ENCODE data around the gene FHIT. TPM values are rescaled to one million over a fixed set of nuclear protein-coding genes. Genes with fewer than 3 reads are reported as not detected.

The FHIT gene
- total RNA-seq, 2 donors from 2014 or later = 2.9 to 12.2 TPM

DNA sequence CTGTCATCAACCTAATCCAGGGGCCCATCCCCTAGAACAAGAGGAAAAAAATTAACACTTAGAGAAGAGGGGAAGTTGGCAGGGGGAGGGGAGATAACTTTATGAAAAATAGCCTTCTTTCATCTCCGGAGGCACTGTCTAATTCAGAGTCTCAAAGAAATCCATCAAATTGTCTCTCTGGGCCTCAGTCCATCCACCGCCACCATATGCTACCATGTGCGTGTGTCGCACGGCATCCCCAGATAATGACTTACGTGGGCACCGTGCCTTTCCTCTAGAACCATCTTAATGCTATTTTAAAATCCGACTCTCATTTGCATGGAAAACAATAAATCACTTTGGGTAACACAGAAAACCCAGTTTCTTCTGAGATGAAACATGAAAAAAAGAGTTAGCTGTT is 619.7 kb downstream of the FHIT start:
- no peak for ATAC-seq (replicated peaks)
- Mint-ChIP-seq H3K9me3 (peaks cover 3% of the 10 kb centered on the region), H3K4me3 (no peak overlapping the region), H3K27ac (no peak overlapping the region), H3K36me3 (ENCODE audit: low read depth) (no peaks in the 10 kb centered on the region), H3K4me1 (no peaks in the 10 kb centered on the region), H3K27me3 (no peaks in the 10 kb centered on the region)

- Mint-ChIP-seq H3K4me1 (no peaks in the 10 kb centered on the region), H3K9me3 (peaks cover 3% of the 10 kb centered on the region), H3K4me3 (no peak overlapping the region), H3K27me3 (no peaks in the 10 kb centered on the region), H3K36me3 (ENCODE audit: low read depth) (no peaks in the 10 kb centered on the region), H3K27ac (no peak overlapping the region)
- no peak for ATAC-seq (replicated peaks)
These were observed 620.3 kb downstream of the FHIT start for GRCh38 chr3:60630953-60631352.

- Mint-ChIP-seq H3K4me1 (no peaks in the 10 kb centered on the region), H3K9me3 (peaks cover 3% of the 10 kb centered on the region), H3K36me3 (ENCODE audit: low read depth) (no peaks in the 10 kb centered on the region)
These were observed 621.4 kb downstream of the FHIT start for GRCh38 chr3:60629816-60630215.

GRCh38 chr3:60622349-60622748 is 628.9 kb downstream of the FHIT start:
- Mint-ChIP-seq H3K27ac (no peak overlapping the region), H3K4me3 (no peak overlapping the region), H3K36me3 (ENCODE audit: low read depth) (no peaks in the 10 kb centered on the region), H3K27me3 (no peaks in the 10 kb centered on the region), H3K4me1 (no peaks in the 10 kb centered on the region), H3K9me3 (peaks cover 8% of the 10 kb centered on the region)
- ATAC-seq (replicated peaks) = no peak

More at GRCh38 chr3:60629816-60630215, 621.4 kb downstream of the FHIT start:
- no peak overlapping the region for H3K27ac Mint-ChIP-seq
- no peaks in the 10 kb centered on the region for H3K27me3 Mint-ChIP-seq
- H3K4me3 Mint-ChIP-seq = no peak overlapping the region
- ATAC-seq (replicated peaks) = no peak

DNA sequence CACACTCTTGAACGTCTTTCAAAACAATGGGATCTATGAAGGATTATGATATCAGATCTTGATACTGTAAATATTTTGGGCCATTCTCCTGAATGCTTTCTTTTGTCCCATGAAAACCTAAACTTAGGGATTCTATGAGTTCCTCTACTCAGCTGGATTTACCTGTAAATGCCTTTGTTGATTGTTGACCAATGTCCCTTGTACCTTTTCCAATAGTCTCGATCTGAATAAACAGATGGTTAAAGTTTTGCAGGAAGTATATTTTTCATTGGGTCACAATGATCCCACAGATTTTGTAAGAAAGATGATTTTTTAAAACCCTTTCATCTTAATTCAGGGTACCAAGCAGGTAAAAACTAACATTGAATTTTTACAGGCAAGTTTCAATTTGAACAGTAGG is 634.1 kb downstream of the FHIT start:
- ATAC-seq (replicated peaks) = no peak
- H3K4me3 Mint-ChIP-seq = no peak overlapping the region
- no peak overlapping the region for H3K27ac Mint-ChIP-seq
- H3K4me1 Mint-ChIP-seq = no peaks in the 10 kb centered on the region
- no peaks in the 10 kb centered on the region for H3K36me3 Mint-ChIP-seq (ENCODE audit: low read depth)
- peaks cover 5% of the 10 kb centered on the region for H3K9me3 Mint-ChIP-seq
- peaks cover 4% of the 10 kb centered on the region for H3K27me3 Mint-ChIP-seq

DNA sequence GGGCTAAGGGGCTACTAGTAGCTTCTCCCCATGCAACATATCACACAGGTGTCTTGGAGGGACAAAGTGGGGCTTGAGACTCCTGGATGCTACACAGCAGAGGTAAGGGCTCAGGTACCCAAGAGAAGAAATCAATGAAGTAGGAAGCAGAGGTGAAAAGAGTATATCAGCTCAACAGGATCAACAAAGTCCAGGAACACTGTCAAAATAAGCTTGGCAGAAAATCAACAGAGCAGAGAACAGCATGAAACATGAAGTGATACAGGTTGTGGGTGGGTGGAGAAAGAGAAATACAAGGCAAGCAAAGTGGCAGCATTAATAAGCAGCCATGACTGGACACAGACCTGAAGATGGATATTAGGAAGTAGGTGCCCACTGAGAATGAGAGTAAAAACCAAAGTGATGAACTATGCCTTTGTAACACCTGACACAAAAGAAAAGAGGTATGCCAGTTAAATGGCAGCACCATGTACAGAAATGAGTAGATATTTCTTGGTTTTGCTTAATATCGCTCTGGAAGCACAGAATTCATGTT is 637.4 kb downstream of the FHIT start:
- H3K4me1 Mint-ChIP-seq = no peaks in the 10 kb centered on the region
- no peak for ATAC-seq (replicated peaks)
- H3K9me3 Mint-ChIP-seq = peaks cover 5% of the 10 kb centered on the region
- H3K27me3 Mint-ChIP-seq = peaks cover 4% of the 10 kb centered on the region
- H3K4me3 Mint-ChIP-seq = no peak overlapping the region
- H3K27ac Mint-ChIP-seq = no peak overlapping the region
- H3K36me3 Mint-ChIP-seq (ENCODE audit: low read depth) = no peaks in the 10 kb centered on the region

- Mint-ChIP-seq H3K4me3 (no peak overlapping the region), H3K4me1 (no peaks in the 10 kb centered on the region), H3K27ac (no peak overlapping the region), H3K27me3 (peaks cover 4% of the 10 kb centered on the region), H3K9me3 (no peaks in the 10 kb centered on the region), H3K36me3 (ENCODE audit: low read depth) (no peaks in the 10 kb centered on the region)
- ATAC-seq (replicated peaks) = no peak
These were observed 640.7 kb downstream of the FHIT start for GRCh38 chr3:60610441-60611112.

GRCh38 chr3:60609446-60609845 is 641.8 kb downstream of the FHIT start:
- no peak for ATAC-seq (replicated peaks)
- Mint-ChIP-seq H3K9me3 (no peaks in the 10 kb centered on the region), H3K27me3 (peaks cover 4% of the 10 kb centered on the region), H3K4me1 (no peaks in the 10 kb centered on the region), H3K4me3 (no peak overlapping the region), H3K36me3 (ENCODE audit: low read depth) (no peaks in the 10 kb centered on the region), H3K27ac (no peak overlapping the region)

GRCh38 chr3:60603860-60604259 is 647.4 kb downstream of the FHIT start:
- Mint-ChIP-seq H3K27me3 (no peaks in the 10 kb centered on the region), H3K9me3 (no peaks in the 10 kb centered on the region), H3K36me3 (ENCODE audit: low read depth) (no peaks in the 10 kb centered on the region), H3K4me3 (no peak overlapping the region), H3K27ac (no peak overlapping the region), H3K4me1 (peaks cover 4% of the 10 kb centered on the region)
- ATAC-seq (replicated peaks) = no peak

DNA sequence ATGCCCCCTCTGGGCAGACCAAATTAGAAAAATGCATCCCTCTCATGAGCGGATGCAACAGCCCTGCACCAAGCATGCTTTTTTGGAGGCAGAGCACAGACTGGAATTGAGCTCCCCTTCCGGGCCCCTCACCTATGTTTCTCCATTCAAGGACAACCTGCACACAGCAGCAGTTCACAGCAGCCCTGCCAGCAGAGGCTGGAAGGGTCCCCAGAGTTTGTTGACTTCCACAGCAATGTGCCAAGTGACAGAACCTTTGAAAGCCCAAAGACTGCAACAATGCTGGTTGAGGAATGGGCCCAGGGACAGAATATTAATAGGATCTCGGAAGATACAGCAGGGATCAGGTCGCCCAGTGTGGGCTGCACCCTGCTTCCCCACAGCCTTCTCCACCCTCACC is 650.4 kb downstream of the FHIT start:
- H3K9me3 Mint-ChIP-seq = no peaks in the 10 kb centered on the region
- H3K36me3 Mint-ChIP-seq (ENCODE audit: low read depth) = no peaks in the 10 kb centered on the region
- H3K4me1 Mint-ChIP-seq = peaks cover 4% of the 10 kb centered on the region
- peaks cover 4% of the 10 kb centered on the region for H3K27me3 Mint-ChIP-seq
- H3K27ac Mint-ChIP-seq = no peak overlapping the region
- ATAC-seq (replicated peaks) = no peak
- no peak overlapping the region for H3K4me3 Mint-ChIP-seq

DNA sequence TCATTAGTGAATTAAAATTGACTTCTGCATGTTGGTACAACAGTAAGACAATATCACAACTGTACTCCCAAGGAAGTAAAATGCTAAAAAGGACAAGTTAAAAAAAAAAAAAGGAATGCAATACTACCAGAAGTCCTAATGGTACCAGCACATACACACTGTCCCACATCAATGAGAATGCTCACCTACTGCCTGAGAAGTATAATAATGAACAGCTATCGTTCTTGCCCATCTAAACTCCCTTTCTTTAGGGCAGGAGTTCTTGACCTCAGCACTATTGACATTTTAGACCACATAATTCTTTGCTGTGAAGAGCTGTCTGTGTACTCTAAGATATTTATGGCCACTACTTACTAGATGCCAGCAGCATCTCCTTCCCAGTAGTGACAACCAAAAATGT is 651.7 kb downstream of the FHIT start:
- Mint-ChIP-seq H3K27ac (no peak overlapping the region), H3K4me3 (no peak overlapping the region), H3K9me3 (no peaks in the 10 kb centered on the region), H3K4me1 (peaks cover 4% of the 10 kb centered on the region), H3K27me3 (peaks cover 4% of the 10 kb centered on the region), H3K36me3 (ENCODE audit: low read depth) (no peaks in the 10 kb centered on the region)
- ATAC-seq (replicated peaks) = no peak

DNA sequence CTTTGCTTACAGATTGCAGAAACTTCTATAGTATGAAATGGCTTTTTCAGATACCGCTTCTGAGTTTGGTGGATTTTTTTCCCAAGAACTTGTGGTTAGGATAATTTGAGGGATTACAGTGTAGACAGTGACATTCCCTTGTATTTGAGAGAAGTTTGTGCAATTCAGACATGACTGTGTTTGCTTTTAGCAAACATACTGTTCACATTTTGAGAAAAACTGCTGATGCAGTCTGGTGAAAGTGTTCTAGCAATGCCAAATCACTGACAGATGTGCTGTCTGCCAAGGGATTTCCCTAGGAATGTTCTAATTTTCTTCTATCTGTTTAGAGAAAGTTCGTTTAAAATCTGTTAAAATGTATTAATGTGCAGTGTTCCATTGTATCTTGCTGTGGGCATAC is 652.6 kb downstream of the FHIT start:
- H3K9me3 Mint-ChIP-seq = no peaks in the 10 kb centered on the region
- H3K4me1 Mint-ChIP-seq = peaks cover 4% of the 10 kb centered on the region

DNA sequence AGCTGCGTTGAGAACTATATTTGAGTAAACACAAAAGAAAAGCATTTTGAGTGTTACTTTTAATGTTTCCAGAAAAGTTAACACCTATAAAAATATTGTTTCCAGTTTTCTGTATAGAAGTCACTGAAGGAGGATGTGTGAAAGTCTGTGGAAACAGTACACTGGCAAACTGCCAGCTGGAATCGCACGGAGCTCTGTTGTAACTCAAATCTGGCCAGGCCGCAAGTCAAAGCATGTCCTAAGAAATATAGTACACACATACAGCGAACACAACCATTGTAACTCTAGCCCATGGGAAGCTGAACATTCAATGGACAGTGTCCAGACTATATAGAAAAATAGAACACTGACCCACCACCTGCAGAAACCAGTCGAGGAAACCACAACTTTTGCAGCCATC is 657.2 kb downstream of the FHIT start:
- no peaks in the 10 kb centered on the region for H3K36me3 Mint-ChIP-seq (ENCODE audit: low read depth)
- H3K4me3 Mint-ChIP-seq = no peak overlapping the region
- H3K4me1 Mint-ChIP-seq = no peaks in the 10 kb centered on the region
- no peak overlapping the region for H3K27ac Mint-ChIP-seq
- no peak for ATAC-seq (replicated peaks)
- peaks cover 4% of the 10 kb centered on the region for H3K27me3 Mint-ChIP-seq
- no peaks in the 10 kb centered on the region for H3K9me3 Mint-ChIP-seq

More for the DNA sequence above, 652.6 kb downstream of the FHIT start:
- no peak overlapping the region for H3K27ac Mint-ChIP-seq
- peaks cover 4% of the 10 kb centered on the region for H3K27me3 Mint-ChIP-seq
- no peak overlapping the region for H3K4me3 Mint-ChIP-seq
- H3K36me3 Mint-ChIP-seq (ENCODE audit: low read depth) = no peaks in the 10 kb centered on the region
- no peak for ATAC-seq (replicated peaks)

DNA sequence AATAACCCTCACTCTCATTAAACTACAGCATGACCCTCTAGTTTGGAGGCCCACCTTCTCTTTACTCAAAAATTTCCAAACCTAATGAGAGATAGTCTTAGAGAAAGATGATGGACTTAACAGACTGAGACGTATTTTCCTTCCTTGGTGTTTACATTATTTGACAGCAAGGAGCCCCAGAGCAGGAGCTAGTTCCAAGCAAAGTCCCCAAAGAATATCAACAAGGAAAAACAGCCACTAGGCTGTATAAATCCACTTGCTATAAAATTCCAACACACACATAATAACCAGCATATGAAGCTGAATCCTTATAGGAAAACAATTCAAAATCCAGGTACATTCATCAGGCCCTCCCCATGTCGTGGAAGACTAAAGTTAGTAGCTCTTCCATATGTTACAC is 660.0 kb downstream of the FHIT start:
- H3K9me3 Mint-ChIP-seq = no peaks in the 10 kb centered on the region
- ATAC-seq (replicated peaks) = no peak
- H3K27ac Mint-ChIP-seq = no peak overlapping the region
- H3K4me1 Mint-ChIP-seq = no peaks in the 10 kb centered on the region
- peaks cover under 1% of the 10 kb centered on the region for H3K27me3 Mint-ChIP-seq
- no peaks in the 10 kb centered on the region for H3K36me3 Mint-ChIP-seq (ENCODE audit: low read depth)
- H3K4me3 Mint-ChIP-seq = no peak overlapping the region

DNA sequence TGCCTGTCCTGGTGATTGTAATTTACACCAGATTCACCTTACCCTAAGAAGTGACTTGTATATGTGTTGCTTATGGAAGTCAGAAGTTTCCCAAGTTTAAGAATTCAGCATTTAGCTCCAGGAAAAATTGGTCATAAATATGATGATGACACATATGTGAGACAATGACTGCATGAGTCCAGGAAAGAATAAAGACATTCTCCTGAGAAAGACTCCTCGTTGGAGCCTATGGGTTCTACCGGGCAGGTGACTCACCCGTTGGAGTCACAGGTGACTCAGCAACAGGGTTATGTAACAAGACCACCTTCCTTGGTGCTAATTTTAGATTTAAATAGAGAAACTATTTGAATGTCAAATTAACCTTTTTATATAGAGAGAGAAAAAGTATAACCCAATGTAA is 662.4 kb downstream of the FHIT start:
- Mint-ChIP-seq H3K9me3 (no peaks in the 10 kb centered on the region), H3K27ac (no peak overlapping the region), H3K4me1 (no peaks in the 10 kb centered on the region), H3K36me3 (ENCODE audit: low read depth) (no peaks in the 10 kb centered on the region), H3K4me3 (no peak overlapping the region), H3K27me3 (no peaks in the 10 kb centered on the region)
- no peak for ATAC-seq (replicated peaks)
